NOMO-1 (cell line): ENCODE measurements around the gene KCTD1.

Experiments
- DNase-seq, 2 experiments: peaks; one replicate each; lab custom pipeline; 2025; ENCODE audit not compliant: unreplicated experiment in 2 of 2; lab: John Stamatoyannopoulos, UW

The KCTD1 gene

DNA sequence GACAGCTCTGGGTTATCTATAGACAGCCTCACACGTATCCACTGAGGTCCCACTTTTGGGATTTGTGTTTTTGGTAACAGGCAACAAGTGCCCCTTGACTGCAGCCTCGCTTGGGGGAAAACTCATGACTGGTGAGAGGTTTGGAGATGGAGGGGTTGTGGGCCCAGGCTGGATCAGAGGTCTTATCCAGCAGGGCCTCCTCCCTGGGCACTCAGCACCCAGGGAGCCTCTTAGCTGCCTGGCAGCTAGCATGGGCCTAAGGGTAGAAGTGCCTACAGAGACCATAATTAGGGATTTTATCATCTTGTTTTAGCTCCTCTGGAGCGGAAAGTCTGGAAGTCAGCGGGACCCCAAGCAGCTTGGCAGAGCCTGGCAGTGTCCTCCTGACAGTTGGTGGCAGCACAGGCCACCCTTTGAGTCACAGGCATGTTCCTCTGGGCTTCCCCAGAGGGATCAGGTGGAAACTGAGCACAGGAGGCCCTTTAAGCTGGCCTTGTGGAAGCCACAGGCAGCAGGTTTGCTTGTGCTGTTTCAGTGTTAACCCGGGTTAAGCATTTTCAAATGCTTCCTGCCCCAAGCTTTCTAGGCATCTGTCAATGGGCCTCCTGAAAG lies 143.1 kb downstream of the KCTD1 start:
- no peak for DNase-seq
